Stromal cell of bone marrow (primary cell): Measurements from ENCODE around the gene JPT1.
A peak's percentile ranks its signal among the peaks of the same experiment; 100 is the strongest.
"Not testable (repeated sequence)": the region's sequence is repeated elsewhere in the genome, so short reads cannot be mapped to it uniquely, and the experiment has no call there.

ENCODE experiments used
- DNase-seq: peaks from one replicate; pipeline ENCODE4 v3.0.0-alpha.2; 2012; ENCODE audit warnings: low read depth

JPT1 gene

DNA sequence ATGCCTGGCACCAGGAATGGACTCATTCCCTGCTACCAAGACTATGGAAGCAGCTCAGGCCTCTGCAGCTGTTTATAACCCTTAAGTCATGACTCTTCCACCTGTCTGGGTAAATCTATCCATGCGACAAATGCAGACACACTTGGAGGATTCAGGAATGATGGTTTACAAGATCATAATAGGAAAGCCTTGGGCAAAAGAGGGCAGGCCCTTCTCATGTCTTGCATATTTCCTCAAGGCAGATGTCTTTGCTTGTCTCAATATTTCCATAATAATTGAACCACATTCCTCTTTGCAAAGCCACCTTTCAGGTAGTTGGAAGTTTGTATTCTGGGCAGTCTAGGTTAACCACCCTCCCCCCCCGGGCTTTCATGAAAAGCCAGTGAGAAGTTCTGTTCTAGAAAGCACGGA is 884 bp upstream of the JPT1 start:
- no peak for DNase-seq

GRCh38 chr17:75153780-75154194 is 525 bp downstream of the JPT1 start:
- no peak for DNase-seq

DNA sequence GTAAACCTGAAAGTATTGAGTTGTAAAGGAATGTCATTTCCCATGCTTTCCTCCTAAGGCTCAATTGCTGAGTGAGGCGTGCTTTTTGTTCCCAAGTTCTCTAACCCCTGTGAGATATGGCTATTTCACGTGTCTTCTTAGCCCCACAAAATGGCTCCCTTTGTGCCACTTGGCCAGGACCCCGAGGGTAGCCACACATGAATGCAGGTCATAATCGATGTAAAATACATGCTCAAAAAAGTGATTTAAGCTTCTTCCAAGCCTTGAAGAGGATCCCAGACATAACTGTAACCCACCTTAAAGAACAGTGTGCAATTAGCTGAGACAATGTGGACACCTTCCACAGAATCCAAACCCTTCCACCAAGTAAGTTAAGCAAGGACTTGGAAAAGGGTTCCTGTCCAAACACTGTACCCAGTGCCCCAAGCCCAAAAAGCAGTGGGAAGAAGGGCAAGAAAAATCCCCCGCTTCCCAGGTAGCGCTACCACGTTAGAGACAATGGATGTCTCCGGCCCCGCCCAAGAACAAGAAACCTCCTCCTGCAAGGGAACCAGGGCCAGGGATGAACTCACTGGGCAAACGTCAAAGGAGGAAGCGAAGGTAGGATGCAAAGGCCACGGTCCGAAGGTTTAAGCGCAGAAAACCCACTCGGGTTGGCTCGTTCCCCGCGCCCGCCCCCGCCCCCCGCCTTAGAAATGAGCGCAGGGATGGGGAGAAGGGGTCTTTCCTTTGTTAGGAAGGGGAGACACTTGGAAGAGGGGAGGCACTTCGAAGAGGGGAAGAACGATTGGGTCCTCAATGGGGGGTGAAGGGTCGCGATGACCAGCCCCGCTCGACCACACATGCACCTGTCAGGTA is 1.2 kb downstream of the JPT1 start:
- DNase-seq: no peak

DNA sequence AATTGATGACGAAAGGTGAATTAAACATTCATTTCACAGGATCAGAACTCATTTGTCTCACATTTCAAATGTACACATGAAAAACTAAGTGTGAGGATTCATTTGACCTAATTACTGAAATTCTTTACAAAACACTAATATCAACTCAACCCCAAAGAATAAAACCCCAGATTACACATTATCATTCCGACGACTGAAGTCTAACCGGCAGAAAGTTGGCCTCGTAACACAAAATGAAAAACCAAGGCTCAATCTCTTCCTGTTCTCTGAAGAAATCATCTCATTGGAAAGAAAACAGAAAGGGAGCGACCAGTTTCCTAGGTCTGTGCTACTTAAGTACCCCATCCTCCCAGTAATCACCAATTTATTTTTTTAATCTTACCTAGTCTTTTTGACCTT is 1.8 kb downstream of the JPT1 start:
- DNase-seq: no peak

- no peak for DNase-seq
Observed at GRCh38 chr17:75151930-75152329, 2.4 kb downstream of the JPT1 start.

DNA sequence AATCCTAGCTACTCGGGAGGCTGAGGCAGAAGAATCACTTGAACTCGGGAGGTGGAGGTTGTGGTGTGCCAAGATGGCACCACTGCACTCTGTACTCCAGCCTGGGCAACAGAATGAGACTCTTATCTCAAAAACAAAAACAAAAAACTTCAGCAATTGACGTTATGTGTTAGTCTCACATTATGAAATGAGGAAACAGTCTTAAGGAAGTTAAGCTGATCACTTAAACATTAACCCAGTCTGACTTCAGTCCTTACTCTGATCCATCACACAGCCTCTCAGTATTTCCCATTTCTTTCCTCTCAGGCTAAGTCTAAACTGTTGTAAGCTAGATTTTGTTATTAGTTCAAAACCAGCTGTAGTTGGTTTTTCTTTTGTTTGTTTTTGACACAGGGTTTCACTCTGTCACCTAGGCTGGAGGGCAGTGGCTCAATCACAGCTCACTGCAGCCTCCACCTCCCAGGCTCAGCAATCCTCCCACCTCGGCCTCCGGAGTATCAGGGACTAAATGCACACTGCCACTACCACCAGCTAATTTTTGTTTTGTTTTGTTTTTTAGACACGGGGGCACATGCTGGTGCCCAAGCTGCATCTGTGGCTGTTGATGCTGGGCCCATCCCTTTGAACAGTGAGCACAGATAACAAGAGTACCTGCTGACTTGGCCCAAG is 6.3 kb downstream of the JPT1 start:
- DNase-seq: no peak

- no peak for DNase-seq
Observed at GRCh38 chr17:75146592-75146991, 7.7 kb downstream of the JPT1 start.

DNA sequence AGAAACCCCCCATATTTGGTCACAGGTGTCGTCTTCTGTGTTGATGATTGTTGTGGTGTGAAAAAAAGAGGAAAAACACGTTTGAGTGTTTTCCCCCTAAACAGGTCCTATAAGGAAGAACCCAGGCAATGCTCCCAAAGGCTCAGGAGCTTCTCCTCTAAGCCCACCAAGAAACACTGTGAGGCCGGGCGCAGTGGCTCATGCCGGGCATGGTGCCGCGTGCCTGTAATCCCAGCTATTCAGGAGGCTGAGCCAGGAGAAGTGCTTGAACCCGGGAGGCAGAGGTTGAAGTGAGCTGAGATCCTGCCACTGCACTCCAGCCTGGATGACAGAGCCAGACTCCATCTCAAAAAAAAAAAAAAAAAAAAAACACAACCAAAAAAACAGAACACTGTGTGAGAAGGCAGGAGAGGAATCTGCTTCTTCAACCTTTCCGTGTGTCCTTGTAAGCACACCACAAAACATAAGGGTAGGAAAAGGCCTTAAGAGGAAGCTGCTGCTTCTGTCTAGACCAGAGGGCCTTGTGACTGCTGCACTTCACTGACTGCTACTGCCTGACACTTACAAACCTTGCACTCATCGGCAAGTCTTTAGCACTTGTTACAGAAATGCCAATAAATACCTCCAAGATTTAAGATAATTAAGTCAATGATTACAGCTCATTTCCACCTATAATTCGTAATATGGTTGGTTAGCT is 9.3 kb downstream of the JPT1 start:
- no peak for DNase-seq

- no peak for DNase-seq
Observed at GRCh38 chr17:75142236-75142971, 11.9 kb downstream of the JPT1 start.

DNA sequence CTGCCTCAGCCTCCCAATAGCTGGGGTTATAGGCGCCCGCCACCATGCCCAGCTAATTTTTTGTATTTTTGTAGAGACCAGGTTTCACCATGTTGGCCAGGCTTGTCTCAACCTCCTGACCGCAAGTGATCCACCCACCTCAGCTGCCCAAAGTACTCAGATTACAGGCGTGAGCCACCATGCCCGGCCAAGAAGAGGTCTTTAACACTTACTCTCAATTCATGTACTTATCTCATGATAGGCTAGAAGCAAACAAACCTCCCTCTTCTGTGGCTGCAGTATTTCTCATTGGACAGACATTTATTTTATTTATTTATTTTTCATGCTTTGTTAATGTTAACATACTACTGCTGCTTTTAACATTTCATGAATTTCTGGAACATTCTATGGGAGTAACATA is 15.8 kb downstream of the JPT1 start:
- DNase-seq: no peak

GRCh38 chr17:75137762-75138161 is 16.6 kb downstream of the JPT1 start:
- not testable (repeated sequence) for DNase-seq

GRCh38 chr17:75135946-75136345 is 18.4 kb downstream of the JPT1 start:
- DNase-seq: no peak

DNA sequence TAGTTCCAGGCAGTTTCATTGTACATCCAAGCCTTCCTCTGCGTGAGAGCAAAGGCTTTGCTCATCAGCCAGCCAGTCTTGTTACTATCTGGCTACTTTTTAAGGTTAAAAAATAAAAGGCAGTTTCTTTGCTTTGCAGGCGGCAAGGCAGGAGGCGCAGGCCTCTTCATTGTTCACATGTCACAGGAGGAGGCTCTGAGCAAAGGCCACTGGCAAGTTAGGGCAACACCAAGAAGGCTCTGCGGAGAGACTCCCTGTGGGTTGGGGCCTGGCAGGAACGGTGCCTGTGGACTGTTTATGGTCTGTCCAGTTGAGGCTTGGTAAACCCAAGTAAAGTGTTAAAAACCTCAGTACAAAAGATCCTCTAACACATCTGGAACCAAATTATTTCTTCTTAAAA is 18.9 kb downstream of the JPT1 start:
- DNase-seq: no peak

DNA sequence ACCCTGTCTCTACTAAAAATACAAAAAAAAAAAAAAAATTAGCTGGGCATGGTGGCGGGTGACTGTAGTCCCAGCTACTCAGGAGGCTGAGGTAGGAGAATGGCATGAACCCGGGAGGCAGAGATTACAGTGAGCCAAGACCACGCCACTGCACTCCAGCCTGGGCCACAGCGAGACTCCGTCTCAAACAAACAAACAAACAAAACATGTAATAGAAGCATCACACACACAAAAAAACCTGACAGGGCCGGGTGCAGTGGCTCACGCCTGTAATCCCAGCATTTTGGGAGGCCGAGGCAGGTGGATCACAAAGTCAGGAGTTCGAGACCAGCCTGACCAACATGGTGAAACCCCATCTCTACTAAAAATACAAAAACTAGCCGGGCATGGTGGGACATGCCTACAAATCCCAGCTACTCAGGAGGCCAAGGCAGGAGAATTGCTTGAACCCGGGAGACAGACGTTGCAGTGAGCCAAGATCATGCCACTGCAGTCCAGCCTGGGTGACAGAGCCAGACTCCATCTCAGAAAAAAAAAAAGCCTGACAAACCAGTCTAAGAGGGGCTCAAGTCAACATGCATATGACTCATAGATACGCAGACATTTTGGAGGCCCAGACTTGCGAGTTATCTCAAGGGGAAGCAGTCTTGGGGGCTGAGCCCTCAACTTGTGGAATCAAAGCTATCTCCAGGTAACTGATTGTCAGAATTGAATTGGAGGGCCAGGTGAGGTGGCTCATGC is 20.5 kb downstream of the JPT1 start:
- not testable (repeated sequence) for DNase-seq

GRCh38 chr17:75133001-75133400 is 21.3 kb downstream of the JPT1 start:
- DNase-seq: no peak

GRCh38 chr17:75132018-75133000 is 22.0 kb downstream of the JPT1 start:
- DNase-seq: not testable (repeated sequence)

- peak; percentile 43 for DNase-seq
Observed at GRCh38 chr17:75131278-75132017, 22.9 kb downstream of the JPT1 start, which contains the start of gene NT5C. Gene NT5C, minus strand, starts transcription at chr17:75131742. Its CDS starts 35 bp downstream, at chr17:75131707.

DNA sequence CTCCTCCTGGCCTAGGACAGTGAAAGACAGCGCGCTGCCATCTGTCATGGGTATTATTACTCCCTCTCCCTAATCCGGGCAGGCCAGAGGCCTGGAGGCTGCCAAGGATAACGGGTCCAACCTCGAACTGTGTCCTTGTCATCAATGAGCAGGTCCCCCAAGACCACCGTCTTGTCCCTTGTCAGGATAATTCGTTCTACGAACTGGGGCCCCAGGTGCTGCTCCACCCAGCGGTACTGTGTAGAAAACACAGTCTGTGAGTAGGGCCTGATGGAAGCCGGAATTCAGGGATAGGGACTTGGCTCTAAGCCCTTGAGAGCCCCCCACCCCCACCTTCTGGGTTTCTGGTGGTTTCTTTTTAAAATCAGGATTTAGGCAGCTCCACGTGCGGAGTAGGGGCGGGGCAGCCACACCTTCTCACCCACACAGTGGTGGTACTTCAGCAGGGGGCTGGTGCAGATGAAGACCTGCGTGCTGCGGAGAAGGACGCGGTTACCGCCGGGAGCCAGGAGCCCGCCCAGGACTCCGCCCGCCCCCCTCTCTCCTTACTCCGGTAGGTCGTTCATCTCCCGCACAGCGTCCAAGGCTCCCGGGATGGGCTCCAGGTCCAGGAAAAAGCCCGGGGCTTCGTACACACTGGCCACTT is 23.6 kb downstream of the JPT1 start:
- DNase-seq: no peak
